ENCODE results near the gene FHIP1A. TPM values are rescaled to one million over a fixed set of nuclear protein-coding genes. Genes with fewer than 3 reads are reported as not detected.

FHIP1A gene
- total and polyA plus RNA-seq, 8 donors: 3.7 to 20.0 (median 5.0) TPM

GRCh38 chr4:151431728-151432127 is 22.8 kb downstream of the FHIP1A start:
- ATAC-seq (no peak), DNase-seq (no peak)
- H3K27ac ChIP-seq: no peak overlapping the region
- intact Hi-C loops (cut with DNase I): no loop called here
- no peaks in the 10 kb centered on the region for H3K9me3 ChIP-seq
- peaks cover 3 to 4% of the 10 kb centered on the region in 2 donors for H3K4me1 ChIP-seq
- no peaks in the 10 kb centered on the region for H3K27me3 ChIP-seq
- H3K4me3 ChIP-seq: no peak overlapping the region
- no peak for TF ChIP-seq CTCF (IDR thresholded peaks at IDR 0.05)
- H3K36me3 ChIP-seq: no peaks in the 10 kb centered on the region

GRCh38 chr4:151432654-151433053 is 23.7 kb downstream of the FHIP1A start:
- Histone ChIP-seq H3K4me1 (peaks cover 3 to 4% of the 10 kb centered on the region in 2 donors), H3K27me3 (no peaks in the 10 kb centered on the region), H3K27ac (no peak overlapping the region), H3K36me3 (no peaks in the 10 kb centered on the region), H3K4me3 (no peak overlapping the region), H3K9me3 (no peaks in the 10 kb centered on the region)
- intact Hi-C loops (cut with DNase I): no loop called here
- DNase-seq (no peak), ATAC-seq (no peak)
- TF ChIP-seq CTCF (IDR thresholded peaks at IDR 0.05): no peak

GRCh38 chr4:151434183-151434860 is 25.3 kb downstream of the FHIP1A start:
- Histone ChIP-seq H3K27me3 (no peaks in the 10 kb centered on the region), H3K36me3 (no peaks in the 10 kb centered on the region), H3K9me3 (no peaks in the 10 kb centered on the region), H3K4me3 (no peak overlapping the region), H3K4me1 (peaks cover 3 to 4% of the 10 kb centered on the region in 2 donors), H3K27ac (no peak overlapping the region)
- no peak for TF ChIP-seq CTCF (IDR thresholded peaks at IDR 0.05)
- intact Hi-C loops (cut with DNase I): no loop called here
- DNase-seq (no peak), ATAC-seq (no peak)

GRCh38 chr4:151436093-151436518 is 27.1 kb downstream of the FHIP1A start:
- Histone ChIP-seq H3K27me3 (no peaks in the 10 kb centered on the region), H3K4me3 (no peak overlapping the region), H3K9me3 (no peaks in the 10 kb centered on the region), H3K27ac (no peak overlapping the region), H3K4me1 (peaks cover 1 to 4% of the 10 kb centered on the region in 2 donors), H3K36me3 (no peaks in the 10 kb centered on the region)
- TF ChIP-seq CTCF (IDR thresholded peaks at IDR 0.05): no peak
- ATAC-seq (no peak), DNase-seq (no peak)
- intact Hi-C loops (cut with DNase I): no loop called here

- Histone ChIP-seq H3K4me1 (peaks cover 0 to 4% of the 10 kb centered on the region in 2 donors), H3K4me3 (no peak overlapping the region), H3K27me3 (no peaks in the 10 kb centered on the region), H3K9me3 (no peaks in the 10 kb centered on the region), H3K36me3 (no peaks in the 10 kb centered on the region), H3K27ac (no peak overlapping the region)
- intact Hi-C loops (cut with DNase I): no loop called here
- no peak for TF ChIP-seq CTCF (IDR thresholded peaks at IDR 0.05)
- ATAC-seq (no peak), DNase-seq (no peak)
Observed at GRCh38 chr4:151437505-151437904, 28.5 kb downstream of the FHIP1A start.

All from left lung (tissue), 10 donors.